Measurements from ENCODE around the gene ZNF488. TPM values are rescaled to one million over a fixed set of nuclear protein-coding genes. Genes with fewer than 3 reads are reported as not detected.

ZNF488 gene
- total and polyA plus RNA-seq, 10 of the 15 experiments (the other 5 are each of a cell fraction or from before 2014, with no cell fraction given), result not detected

DNA sequence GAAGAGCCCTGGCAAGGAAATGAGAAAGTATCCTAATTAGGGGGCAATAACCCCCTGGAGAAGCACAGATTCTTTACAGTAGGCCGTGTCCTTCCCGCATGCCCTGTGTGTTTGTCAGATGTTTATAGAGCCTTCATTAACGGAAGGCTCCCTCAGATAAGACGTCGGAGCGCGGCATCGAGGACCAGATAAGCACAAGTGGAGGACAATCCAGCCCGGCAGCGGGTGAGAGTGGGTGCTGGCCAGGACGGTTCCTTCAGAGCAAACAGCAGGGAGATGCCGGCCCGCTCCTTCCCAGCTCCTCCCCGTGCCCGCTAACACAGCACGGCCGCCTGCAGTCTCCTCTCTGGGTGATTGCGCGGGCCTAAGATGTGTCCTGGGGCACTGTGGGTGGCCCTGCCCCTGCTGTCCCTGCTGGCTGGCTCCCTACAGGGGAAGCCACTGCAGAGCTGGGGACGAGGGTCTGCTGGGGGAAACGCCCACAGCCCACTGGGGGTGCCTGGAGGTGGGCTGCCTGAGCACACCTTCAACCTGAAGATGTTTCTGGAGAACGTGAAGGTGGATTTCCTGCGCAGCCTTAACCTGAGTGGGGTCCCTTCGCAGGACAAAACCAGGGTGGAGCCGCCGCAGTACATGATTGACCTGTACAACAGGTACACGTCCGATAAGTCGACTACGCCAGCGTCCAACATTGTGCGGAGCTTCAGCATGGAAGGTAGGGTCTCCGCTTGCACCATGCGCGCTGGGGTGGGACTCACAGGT lies 61.6 kb downstream of the ZNF488 start, which contains the start of gene GDF2:
Gene GDF2, plus strand, starts transcription at position 155 of the 762 bp plus-strand sequence. Its CDS starts 215 bp downstream, at position 370.
- in situ Hi-C loops (cut with MboI), result no loop called here
- no peaks in the 10 kb centered on the region for H3K4me1 ChIP-seq (ENCODE audit: control insufficient read depth, insufficient read depth, low read length)
- no peaks in the 10 kb centered on the region for H3K9me3 ChIP-seq (replicated peaks; ENCODE audit: control insufficient read depth, insufficient read depth, low read length)
- no peak for DNase-seq (ENCODE audit: low read depth, low spot score)
- no TSS peak for BruUV-seq (replicated peaks)
- intact Hi-C loops (cut with micrococcal nuclease; ENCODE audit: unreplicated experiment), result no loop called here
- no peak for FAIRE-seq
- 51% methylated on average over 35 of the region's 35 CpGs for WGBS (ENCODE audit: insufficient coverage, insufficient replicate concordance, low lambda C conversion rate, missing lambda C conversion rate)
- H3K27me3 ChIP-seq (replicated peaks in 1 of 2; ENCODE audit: control insufficient read depth in 2 of 2, insufficient read depth in 2 of 2, low read length in 1 of 2), result no peaks in the 10 kb centered on the region; a peak in 1 of 4 replicates
- ChIA-PET POLR2A (no interaction called here), SMC1A (ENCODE audit: uncharacterized antibody, unreplicated experiment) (no interaction called here), RAD21 (ENCODE audit: unreplicated experiment) (interaction anchor here (2.5 kb wide), 1 partner anchor 11 kb away, joined by 10 read pairs; no protein-coding TSS in a partner anchor), CTCF (interaction anchor here (1.0 to 1.4 kb wide), 2 partner anchors 18 to 277 kb away, joined by 3 read pairs; no protein-coding TSS in a partner anchor)
- no peak for ATAC-seq
- H3K4me2 ChIP-seq (ENCODE audit: control insufficient read depth, insufficient read depth), result no peak within 1 kb of the TSS
- H2AFZ ChIP-seq (ENCODE audit: control insufficient read depth, low read depth, low read length), result no peak within 1 kb of the TSS
- H4K20me1 ChIP-seq (ENCODE audit: control insufficient read depth, insufficient read depth), result no peaks in the 10 kb centered on the region; the same call in 1 of the 2 replicates
- no peak within 1 kb of the TSS for H3K4me3 ChIP-seq
- H3K9ac ChIP-seq (ENCODE audit: control insufficient read depth, insufficient read depth, low read length), result no peak within 1 kb of the TSS
- H3K79me2 ChIP-seq (ENCODE audit: control insufficient read depth, insufficient read depth, low read length), result no peaks in the 10 kb centered on the region
- no peaks in the 10 kb centered on the region for H3K36me3 ChIP-seq (ENCODE audit: control insufficient read depth in 2 of 2, insufficient read depth in 2 of 2, low read length in 1 of 2)
- H3K27ac ChIP-seq (ENCODE audit: control insufficient read depth, insufficient read depth), result no peak within 1 kb of the TSS
- TF ChIP-seq NFYA (IDR thresholded peaks at IDR 0.05; ENCODE audit: borderline replicate concordance, low read depth, low read length) (no peak), ZNF622 (IDR thresholded peaks at IDR 0.05) (no peak), SP1 (IDR thresholded peaks at IDR 0.05; ENCODE audit: low read depth, low read length) (no peak), CREM (IDR thresholded peaks at IDR 0.05; ENCODE audit: low read depth) (no peak), ESRRA (IDR thresholded peaks at IDR 0.05; ENCODE audit: low read length) (no peak), EP300 (IDR thresholded peaks at IDR 0.05; ENCODE audit: borderline replicate concordance in 1 of 2, control insufficient read depth in 1 of 2, low read depth in 2 of 2, low read length in 2 of 2) (no peak), POLR2AphosphoS5 (IDR thresholded peaks at IDR 0.05; ENCODE audit: low read length) (no peak), GATAD2B (conservative IDR thresholded peaks at IDR 0.05; ENCODE audit: low read depth) (no peak), CBFB (IDR thresholded peaks at IDR 0.05; ENCODE audit: low read depth) (no peak), CHD1 (IDR thresholded peaks at IDR 0.05; ENCODE audit: low read depth, low read length) (no peak)
